Stimulated activated CD4-positive, alpha-beta T cell treated with anti-CD3 and anti-CD28 coated beads, Interleukin-12 subunit alpha, Interleukin-12 subunit beta, amount 100 ng/mL, for 24 hours (primary cell): ENCODE data around the gene BAD.

Experiments
- DNase-seq, 2 experiments: peaks; one replicate each; pipeline ENCODE4 v3.0.0-alpha.2; 2020; ENCODE audit warnings: low read depth in 2 of 2

The BAD gene

DNA sequence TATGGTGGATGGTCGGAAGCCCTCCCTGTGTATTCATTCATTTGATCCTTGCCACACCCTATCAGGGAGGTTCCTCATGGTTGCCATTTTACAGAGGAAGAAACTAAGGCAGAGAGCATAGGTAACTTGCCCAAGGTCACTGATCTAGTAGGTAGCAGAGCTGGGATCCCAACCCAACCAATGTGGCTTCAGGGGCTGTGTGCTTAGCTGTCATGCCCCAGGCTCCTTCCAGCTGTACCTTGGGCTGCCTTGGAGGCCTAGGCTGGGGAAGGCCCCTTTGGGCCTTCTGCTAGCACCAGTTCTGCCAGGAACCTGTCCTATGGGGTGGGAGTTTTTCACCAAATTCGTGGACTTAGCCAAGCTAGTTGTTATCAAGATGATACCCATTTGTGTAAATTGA is 8.6 kb downstream of the BAD start:
- no peak for DNase-seq

DNA sequence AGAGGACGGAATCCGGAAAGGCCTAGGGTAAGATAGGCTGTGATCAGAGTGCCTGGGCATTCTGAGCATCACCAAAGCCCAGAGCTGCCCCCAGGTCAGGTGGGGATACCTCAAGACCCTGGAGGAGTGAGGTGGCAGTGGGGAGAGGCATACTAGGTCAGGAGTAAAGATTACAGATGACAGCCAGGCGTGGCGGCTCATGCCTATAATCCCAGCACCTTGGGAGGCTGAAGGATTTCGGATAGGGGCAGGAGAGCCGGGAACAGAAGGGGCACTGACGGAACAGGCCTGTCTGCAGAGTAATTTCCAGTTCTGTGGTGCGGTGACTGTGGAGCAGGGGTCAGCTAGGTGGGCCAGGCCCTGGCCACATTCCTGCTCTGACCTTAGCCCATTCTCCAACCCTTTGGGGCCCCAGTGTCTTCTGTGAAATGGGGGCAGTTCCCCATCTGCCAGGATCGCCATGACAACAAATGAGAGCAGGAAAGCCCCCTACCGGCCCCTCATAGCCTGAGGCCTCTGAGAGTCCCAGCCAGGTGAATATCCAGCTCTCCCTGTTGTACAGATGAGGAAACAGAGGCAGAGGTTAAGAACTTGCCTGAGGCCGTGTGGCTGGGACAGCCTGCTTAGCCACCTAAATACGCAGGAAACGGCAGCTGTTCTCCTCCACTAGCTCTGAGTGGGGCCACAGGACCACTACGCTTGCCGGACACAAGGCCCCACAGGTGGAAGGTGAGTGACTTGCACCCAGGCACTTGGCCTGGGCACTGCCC is 9.2 kb downstream of the BAD start:
- DNase-seq: no peak

DNA sequence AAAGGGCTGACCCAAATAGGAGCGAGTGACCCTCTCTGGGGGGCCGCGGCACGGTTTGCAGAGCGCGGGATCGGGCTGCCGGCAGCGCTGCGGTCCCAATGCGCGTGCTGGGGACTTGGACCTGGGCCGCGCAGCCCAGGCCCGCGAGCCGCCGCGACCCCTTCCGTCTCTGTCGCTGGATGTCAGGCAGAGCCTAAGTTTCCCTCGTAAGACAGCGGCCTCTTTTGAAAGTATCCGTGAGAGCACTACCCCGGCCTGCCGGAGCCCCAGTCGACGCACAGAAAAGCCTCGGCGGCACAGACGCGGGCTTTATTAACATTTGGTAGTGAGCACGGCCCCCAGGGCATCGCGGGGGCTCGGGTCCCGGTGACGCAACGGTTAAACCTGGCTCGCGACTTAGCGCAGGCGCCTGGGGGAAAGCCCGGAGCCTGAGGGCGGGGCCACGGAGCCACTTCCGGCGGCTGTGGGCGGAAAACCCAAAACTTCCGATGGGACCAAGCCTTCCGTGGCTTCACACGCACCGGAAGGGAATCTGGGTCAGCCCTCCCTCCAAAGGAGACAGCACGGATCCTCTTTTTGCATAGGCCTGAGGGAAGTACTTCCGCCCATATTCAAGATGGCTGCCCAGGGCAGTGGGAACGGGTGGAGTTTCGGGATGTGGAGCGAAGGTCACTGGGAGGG is 14.8 kb downstream of the BAD start:
- DNase-seq: peak; percentile 97 to 98

DNA sequence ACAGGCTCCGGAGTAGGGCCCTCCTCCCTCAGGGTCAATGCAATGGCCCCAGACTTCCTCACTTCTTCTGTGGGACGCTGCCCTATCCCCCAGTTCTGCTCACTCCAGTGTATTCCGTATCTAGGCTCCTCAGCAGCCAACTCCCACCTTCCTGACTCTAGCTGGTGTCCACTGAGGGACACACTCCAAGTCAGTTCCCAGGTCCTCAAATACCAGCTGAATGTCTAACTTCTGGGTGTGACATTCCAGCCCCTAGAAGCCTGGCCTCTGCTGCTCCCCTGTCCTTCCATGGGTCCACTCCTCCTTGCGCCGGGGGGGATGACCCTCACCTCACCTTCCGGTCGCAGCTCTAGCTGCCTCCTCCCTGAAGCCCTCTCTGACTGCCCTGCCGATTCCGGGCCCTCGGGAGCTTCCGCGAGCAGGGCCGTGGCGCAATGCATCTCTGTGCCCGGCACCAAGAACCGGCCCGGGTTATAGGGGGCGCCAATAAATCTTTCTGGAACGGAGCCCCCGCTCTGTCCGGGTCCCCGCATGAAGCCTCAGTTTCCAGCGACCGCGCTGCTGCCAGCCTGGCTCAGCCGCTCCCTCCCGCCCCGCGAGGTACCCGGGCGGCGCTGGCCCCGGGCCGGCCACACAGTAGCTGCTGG is 15.4 kb downstream of the BAD start:
- DNase-seq: peak; percentile 23 to 54

DNA sequence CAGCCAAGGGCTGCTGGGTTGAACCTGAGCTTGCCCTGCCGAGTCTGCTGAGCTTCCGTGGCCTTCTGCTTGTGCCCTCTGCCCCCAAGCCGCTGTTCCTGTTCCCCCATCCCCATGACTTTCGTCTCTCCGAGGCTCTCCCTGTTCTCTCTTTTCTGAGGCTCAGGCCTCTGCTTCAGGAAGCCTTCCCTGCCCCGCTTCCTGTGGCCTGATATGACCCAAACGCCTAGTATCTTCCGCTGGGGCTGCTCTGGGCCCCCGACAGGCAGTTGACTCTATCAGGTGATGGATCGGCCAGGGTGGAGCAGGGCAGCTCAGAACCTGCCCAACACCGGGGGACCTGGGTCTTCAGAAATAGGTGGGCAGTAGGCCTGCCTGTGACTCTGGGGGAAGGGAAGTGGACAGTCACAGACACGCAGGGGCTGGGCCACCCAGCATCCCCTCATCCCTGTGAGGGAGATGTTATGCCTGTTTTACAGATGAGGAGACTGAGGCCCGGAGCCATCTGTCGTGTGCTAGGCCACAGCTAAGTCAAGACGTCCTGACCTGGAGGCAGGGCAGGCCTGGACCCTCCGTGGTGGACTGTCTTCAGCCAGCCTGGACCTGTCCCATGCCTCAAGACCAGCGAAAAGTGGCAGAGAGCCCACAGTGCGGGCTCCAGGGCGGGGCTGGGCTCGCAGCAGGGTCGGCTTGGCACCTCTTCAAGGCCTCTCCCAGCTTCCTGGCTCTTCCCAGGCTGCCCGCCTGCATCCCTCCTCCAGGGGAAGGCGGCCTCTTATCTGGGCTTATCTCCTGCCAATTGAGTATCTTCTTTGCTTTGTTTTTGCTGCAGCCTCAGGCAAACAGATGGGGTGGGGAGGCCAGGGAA is 16.2 kb downstream of the BAD start:
- no peak for DNase-seq

DNA sequence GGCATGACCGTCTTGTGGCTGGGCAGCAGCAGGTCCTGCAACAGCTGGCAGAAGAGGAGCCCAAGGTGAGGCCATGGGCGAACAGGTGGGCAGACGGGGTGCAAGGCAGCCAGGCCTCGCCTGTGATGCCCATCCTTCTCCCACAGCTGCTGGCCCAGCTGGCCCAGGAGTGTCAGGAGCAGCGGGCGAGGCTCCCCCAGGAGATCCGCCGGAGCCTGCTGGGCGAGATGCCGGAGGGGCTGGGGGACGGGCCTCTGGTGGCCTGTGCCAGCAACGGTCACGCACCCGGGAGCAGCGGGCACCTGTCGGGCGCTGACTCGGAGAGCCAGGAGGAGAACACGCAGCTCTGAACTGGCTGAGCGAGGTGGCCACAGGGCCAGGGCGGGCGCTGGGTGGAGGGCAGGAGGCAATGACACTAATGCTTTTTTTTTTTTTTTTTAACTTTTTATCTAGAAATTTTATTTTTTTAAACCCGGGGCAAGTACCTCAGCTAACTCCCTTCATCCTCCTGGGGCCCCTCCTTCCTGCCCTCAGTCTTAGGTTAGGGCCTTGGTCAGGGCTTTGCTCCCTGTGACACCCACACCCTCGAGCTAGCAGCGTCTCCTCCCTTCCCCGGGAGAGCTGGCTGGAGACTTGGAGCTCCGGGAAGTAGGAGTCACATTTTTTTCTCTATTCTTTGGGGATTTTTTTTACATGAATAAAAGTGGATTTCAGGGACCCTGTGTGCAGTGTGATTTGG is 17.1 kb downstream of the BAD start:
- DNase-seq: no peak

DNA sequence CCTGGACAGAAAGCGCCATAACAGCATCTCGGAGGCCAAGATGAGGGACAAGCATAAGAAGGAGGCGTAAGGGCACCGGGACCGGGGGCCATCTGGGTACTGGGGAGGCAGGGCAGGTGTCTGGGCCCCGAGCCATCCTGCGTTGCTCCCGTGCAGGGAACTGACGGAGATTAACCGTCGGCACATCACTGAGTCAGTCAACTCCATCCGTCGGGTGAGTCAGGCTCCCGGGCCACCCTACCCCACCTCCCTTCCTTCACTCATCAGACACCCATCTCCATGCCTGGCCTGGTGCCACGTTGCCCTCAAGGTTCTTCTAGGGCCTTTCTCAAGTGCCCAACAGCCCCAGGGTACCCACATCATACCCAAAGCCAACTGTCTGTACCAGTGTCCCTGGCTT is 18.1 kb downstream of the BAD start:
- no peak for DNase-seq

DNA sequence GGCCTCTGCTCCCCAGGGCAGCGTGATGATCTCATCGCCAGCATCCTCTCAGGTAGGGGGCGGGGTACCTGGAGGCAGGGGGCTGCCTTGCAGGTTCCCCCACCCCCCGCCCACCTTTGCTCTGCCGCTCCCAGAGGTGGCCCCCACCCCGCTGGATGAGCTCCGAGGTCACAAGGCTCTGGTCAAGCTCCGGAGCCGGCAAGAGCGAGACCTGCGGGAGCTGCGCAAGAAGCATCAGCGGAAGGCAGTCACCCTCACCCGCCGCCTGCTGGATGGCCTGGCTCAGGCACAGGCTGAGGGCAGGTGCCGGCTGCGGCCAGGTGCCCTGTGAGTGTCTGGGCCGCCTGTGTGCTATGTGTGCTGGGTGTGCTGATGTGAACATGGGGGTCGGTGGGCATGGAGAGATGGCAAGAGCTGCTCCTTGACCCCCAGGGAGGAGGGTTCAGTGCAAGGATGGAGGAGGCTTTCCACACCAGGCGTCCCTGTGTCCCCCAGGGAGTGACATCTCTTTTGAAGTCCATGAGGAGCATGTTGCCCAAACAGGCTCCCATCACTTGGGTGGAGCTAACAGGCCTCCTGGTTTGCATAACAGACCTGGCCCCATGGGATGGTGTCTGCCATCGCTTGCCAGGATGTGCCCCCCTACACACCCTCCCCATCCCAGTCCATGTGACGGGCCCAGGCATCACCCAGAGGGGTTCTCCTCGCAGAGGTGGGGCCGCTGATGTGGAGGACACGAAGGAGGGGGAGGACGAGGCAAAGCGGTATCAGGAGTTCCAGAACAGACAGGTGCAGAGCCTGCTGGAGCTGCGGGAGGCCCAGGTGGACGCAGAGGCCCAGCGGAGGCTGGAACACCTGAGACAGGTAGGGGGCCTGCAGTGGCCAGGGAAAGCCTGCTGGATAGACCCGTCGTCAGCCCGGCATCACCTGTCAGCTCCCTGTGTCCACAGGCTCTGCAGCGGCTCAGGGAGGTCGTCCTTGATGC is 19.0 kb downstream of the BAD start:
- DNase-seq: no peak

DNA sequence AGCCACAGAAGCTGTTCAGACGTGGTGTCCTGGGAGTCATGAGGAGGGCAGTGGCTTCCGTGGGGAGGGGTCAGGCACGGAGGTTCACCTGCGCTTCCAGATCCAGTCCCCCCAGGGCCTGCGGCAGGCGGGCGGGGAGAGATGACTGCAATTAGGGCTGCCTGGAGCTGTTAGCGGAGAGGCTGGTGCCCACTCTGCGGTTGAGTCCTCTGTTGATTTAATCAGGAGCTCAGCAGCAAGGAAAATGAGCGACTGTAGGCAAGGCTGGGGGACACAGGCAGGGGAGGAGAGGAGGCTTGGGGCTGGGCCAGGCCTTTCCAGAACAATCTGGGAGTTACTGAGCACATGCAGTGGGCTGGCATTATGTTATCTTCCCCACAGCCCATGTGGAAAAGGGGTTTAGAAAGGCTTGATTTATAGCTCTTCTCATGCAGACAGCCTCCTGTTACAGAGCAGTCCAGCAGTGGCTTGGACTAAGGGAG is 20.1 kb downstream of the BAD start:
- no peak for DNase-seq

DNA sequence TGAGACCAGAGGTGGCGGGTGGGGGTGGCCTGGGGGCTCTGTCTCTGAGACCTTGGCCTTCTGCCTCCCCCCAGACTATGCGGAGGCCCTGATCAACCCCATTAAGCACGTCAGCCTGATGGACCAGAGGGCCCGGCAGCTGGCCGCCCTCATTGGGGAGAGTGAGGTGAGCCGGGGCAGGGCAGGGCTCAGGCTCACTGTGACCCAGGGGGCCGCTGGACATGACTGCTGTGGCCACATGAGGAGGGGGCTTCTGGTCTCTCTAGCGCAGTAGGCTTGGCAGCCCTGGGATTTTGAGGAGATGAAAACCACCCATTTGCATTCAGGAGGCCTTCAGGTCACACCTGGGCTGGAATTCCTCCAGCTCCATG is 20.5 kb downstream of the BAD start:
- no peak for DNase-seq

DNA sequence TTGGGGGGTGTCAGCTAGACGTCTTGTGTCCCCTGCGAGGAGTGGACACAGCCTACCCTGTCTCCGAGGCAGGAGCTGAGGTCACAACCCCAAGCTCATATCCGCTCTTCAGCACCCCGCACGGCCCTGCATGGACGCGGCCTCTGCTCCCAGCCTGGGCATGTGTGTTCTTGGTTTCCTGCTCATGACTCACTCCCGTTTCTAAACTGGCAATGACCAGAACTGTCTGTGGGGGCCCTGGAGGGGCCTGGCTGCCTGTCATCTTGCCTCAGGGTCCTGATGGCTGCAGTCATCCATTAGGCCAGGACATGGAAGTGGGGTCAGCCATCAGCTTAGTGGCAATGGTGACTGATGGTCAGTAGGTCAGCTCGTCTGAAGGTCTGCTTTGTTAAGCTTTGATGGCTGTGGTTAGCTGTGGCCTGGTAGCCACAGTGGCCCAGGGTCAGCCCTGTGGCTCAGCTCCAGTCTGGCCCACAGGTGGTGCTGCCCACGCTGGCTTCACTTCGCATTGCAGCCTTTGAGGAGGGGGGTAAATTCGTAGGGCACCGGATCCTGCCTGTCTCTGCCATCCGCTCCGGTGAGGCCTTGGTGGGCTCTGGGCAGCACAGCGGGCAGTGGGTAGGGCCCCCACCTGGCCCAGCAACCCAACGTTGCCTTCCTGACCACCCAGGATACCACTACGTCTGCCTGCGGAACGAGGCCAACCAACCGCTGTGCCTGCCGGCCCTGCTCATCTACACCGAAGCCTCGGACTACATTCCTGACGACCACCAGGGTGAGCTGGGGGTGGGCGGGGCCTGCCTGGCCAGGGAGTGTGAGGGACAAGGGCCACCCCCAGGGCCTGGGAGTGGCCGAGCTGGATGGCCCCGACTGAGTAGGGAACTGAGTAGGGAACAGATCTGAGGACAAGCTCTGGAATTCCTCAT is 21.2 kb downstream of the BAD start:
- no peak for DNase-seq

DNA sequence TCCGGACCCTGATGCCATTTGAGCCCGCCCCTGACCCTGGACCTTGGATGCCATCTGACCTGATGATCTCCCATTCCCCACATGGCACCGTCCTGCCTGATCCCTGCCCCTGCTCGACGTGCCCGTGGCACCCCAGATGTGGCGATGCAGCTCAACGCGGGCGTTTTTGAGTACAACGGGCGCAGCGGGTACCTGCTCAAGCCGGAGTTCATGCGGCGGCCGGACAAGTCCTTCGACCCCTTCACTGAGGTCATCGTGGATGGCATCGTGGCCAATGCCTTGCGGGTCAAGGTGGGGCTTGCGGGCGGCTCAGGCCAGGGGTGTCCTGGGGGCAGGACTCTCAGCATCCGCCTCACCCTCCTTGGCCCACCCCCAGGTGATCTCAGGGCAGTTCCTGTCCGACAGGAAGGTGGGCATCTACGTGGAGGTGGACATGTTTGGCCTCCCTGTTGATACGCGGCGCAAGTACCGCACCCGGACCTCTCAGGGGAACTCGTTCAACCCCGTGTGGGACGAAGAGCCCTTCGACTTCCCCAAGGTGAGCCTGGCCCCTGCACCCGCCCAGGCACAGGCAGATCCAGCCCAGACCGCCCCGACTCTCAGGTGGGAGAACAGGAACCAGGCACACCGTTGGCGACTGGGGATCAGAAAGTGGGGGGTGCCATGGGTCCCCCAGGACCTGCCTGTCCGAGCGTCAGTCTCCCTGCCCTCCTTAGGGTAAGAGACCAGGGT is 22.0 kb downstream of the BAD start:
- no peak for DNase-seq

DNA sequence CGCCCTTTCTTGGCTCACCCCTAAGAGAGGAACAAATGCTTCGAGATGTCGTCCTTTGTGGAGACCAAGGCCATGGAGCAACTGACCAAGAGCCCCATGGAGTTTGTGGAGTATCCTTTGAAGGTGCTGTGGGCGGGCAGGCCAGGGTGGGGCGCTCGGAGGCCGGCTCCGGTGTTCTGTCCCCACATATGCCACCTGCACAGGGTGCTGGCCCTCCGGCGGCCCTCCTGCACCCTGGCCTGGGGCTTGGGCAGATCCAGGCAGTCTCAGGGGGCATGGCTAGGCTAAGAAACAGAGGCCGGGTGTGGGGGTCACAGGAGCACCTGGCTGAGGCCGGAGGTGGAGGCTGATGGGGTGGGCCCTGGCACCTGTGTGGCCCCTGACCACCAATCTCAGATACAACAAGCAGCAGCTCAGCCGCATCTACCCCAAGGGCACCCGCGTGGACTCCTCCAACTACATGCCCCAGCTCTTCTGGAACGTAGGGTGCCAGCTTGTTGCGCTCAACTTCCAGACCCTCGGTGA is 22.8 kb downstream of the BAD start:
- no peak for DNase-seq

DNA sequence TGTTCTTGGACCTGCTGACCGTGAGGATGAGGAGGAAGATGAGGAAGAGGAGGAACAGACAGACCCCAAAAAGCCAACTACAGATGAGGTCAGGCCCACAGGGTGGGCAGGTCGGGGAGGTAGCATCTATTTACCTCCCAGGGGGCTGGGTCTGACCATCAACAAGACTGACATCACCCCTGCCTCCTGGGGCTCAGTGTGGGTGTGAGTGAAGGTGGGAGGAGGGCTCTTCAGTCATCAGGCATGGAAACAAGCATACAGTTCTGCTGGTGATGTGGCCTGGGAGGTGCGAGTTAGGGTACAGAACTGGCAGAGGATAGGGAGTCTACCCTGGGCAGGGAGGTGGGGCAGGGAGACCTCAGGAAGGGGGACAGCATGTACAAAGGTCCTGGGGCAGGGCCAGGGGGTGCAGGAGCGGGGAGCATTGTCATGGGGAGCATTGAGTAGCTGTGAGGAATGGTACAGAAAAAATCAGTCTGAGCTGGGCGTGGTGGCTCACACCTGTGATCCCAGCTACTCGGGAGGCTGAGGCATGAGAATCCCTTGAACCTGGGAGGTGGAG is 24.2 kb downstream of the BAD start:
- DNase-seq: no peak

DNA sequence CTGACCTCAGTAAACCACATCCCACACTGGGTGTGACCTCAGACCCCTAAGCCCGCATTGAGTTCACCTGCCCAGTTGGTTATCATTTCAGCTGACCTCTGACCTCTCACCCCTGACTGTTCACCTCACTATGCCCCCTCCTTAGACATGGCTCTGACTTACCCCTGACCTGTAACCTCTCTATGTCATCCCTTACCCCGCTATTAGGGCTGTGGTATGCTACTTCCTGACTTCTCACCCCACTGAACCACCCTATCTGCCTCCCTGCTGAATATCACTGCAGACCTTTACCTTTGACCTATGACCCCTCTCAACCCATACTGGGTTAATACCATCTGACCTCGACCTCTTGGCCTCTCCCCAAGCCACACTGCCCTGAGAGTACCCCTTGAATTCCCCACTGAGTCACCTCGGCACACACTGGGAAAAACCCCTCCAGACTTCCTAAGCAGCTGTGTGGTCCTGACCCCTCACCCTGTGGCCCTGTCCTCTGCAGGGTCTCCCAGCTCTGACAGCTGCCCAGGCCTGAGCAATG is 24.9 kb downstream of the BAD start:
- DNase-seq: no peak

DNA sequence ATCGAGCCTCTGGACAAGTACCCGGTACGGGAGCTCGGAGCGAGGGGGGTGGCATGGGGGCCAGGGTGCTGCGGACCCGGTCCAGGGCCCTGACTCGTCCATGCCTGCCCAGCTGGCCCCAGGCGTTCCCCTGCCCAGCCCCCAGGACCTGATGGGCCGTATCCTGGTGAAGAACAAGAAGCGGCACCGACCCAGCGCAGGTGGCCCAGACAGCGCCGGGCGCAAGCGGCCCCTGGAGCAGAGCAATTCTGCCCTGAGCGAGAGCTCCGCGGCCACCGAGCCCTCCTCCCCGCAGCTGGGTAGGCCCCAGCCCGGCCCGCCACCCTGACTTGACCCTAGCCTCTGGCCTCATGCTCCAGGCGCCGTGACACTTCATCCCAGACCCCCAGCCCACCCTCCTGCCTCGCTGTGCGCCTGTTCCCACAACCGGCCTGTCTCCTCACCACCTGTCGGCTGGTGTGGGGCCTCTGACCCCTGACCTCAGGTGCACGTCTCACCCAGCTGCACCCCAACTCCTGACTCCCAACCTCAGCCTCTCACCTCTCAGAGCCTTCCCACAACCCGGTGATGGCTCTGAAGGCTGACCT is 25.4 kb downstream of the BAD start:
- no peak for DNase-seq

DNA sequence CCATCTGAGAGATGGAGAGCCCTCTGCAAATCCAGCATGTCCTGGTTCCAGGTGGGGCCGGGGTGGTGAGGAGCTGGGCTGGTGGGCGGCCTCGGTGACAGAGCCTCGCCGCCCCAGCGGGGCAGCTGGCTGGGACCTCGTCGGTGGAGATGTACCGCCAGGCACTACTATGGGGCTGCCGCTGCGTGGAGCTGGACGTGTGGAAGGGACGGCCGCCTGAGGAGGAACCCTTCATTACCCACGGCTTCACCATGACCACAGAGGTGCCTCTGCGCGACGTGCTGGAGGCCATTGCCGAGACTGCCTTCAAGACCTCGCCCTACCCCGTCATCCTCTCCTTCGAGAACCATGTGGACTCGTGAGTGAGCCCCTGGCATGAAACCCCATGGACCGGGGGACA is 26.1 kb downstream of the BAD start:
- DNase-seq: no peak
